GM21515 (cell line): ENCODE results near the gene BFAR.
A peak's percentile ranks its signal among the peaks of the same experiment; 100 is the strongest.
"Not testable (repeated sequence)": the region's sequence is repeated elsewhere in the genome, so short reads cannot be mapped to it uniquely, and the experiment has no call there.

Source experiments
- ATAC-seq: cut with Tn5 transposase; IDR thresholded peaks from one replicate; pipeline ENCODE4 v1.9.1; 2021; ENCODE audit not compliant: unreplicated experiment

Gene BFAR

GRCh38 chr16:14685870-14686793 lies 53.4 kb downstream of the BFAR start:
- ATAC-seq = not testable (repeated sequence)

- not testable (repeated sequence) for ATAC-seq
Measured at GRCh38 chr16:14694129-14694528, 61.4 kb downstream of the BFAR start, which contains the start of gene PLA2G10. Gene PLA2G10 (minus strand): TSS chr16:14694308. CDS start chr16:14694229, 79 bp downstream.

- ATAC-seq = not testable (repeated sequence)
Measured at GRCh38 chr16:14701859-14702258, 69.1 kb downstream of the BFAR start.

- ATAC-seq = not testable (repeated sequence)
Measured at GRCh38 chr16:14702672-14703071, 69.9 kb downstream of the BFAR start.

- peak; percentile 98 for ATAC-seq
Measured at GRCh38 chr16:14703156-14704011, 70.6 kb downstream of the BFAR start, which contains the start of gene NPIPA3. Gene NPIPA3 (plus strand): TSS chr16:14703411. CDS start chr16:14708944, 5,533 bp downstream.
